GM12891 (cell line): Measurements from ENCODE around the gene ADI1.

ENCODE experiments used
- PAX5 ChIP-seq: IDR thresholded peaks from 2 replicates; pipeline ENCODE4 v1.6.1; 2011; ENCODE audit warnings: low read length, moderate library complexity, mild to moderate bottlenecking; ENCODE audit not compliant: insufficient read depth, severe bottlenecking
- POLR2A ChIP-seq: IDR thresholded peaks from 2 replicates; pipeline ENCODE4 v1.6.1; 2011; ENCODE audit warnings: low read depth, low read length, control low read depth
- POLR2AphosphoS5 ChIP-seq: IDR thresholded peaks from 2 replicates; pipeline ENCODE4 v1.6.1; 2011; ENCODE audit warnings: low read depth, low read length, control low read depth
- POU2F2 ChIP-seq: IDR thresholded peaks from 2 replicates; pipeline ENCODE4 v1.6.1; 2011; ENCODE audit warnings: low read depth, mild to moderate bottlenecking, control low read depth, low read length, moderate library complexity
- SPI1 ChIP-seq: IDR thresholded peaks from 2 replicates; pipeline ENCODE4 v1.6.1; 2011; ENCODE audit warnings: low read depth, low read length, control low read depth
- TAF1 ChIP-seq: IDR thresholded peaks from 2 replicates; pipeline ENCODE4 v1.6.1; 2011; ENCODE audit warnings: low read depth, low read length, control low read depth

DNA sequence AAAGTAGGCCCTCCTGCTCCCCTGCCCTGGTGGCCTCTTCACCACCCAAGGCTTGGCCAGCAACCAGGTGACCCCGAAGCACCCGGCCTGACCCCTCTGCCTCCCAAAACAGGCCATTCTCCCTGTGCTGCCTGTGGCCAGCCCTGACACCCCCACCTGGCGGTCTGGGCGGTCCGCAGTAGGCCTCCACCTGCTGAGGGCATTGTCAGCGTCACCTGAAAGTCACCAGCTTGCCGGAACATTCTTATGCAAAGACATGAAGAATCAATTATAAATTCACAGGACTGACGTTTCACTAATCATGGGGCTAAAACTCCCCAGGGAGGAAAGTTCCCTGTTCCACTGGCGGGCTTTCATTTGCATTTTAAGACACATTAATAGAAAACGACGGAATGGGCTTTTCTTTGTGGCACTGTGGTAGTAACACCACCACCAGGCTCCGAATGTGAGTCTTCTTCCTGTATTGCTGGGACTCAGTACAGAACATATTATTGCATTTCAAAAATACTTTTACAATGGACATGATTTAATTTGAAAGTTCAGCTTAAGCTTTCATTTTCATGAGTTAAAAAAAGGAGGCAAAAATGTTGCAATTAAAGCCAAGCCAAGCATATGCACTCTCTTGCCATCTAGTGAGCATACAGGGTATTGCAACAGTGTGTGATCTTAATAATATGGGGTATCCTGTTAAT lies 57.4 kb downstream of the ADI1 start:
- TF ChIP-seq POLR2AphosphoS5 = no peak
- TF ChIP-seq POLR2A = no peak
- no peak for TF ChIP-seq POU2F2
- TF ChIP-seq SPI1 = no peak
- TF ChIP-seq TAF1 = no peak
- TF ChIP-seq PAX5 = no peak
